ENCODE measurements around the gene FRMD4B.

Gene FRMD4B

GRCh38 chr3:69322158-69322509 lies 63.8 kb downstream of the FRMD4B start:
- no peak for DNase-seq (ENCODE audit: low read depth)

GRCh38 chr3:69321301-69322157 lies 64.4 kb downstream of the FRMD4B start:
- DNase-seq (ENCODE audit: low read depth), result no peak

GRCh38 chr3:69320871-69321271 lies 65.0 kb downstream of the FRMD4B start:
- DNase-seq (ENCODE audit: low read depth), result no peak

- DNase-seq (ENCODE audit: low read depth), result no peak
These were observed 66.2 kb downstream of the FRMD4B start for GRCh38 chr3:69319652-69320051.

DNA sequence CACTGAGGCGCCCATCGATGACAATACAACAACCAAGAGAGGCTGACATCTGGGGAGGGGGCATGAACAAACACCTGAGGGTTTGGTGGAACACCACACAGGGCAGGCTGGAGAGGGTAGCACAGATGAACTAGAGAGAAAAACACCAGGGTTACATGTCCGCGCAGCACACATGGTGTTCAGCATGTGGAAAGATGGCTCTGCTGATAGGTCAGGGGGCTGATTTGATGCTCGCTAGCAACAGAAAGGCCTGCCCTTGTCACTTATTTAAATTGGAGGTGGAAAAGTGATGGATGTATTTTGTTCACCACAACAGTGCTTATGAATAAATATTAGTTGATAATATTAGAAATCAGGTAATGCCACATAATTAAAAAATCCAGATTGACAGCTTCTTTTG lies 67.5 kb downstream of the FRMD4B start:
- DNase-seq (ENCODE audit: low read depth), result no peak

DNA sequence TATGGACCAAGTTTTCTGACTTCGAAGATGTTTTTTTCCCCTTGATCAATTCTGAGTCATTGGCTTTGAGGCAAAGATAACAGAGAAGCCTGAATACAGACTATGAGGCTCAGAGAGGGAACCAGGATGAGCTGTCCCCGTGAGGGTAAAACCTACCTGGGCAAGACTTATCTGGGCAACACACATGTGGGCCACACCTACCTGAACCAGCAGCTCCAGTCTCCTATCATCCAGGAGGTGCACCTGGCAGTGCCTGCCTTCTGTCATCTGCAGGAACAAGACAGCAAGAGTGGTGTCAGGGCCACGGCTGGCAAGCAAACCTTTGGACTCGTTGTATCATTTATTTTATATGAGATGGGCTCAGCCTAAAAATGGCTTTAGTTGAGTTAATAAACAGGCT lies 72.6 kb downstream of the FRMD4B start:
- DNase-seq (ENCODE audit: low read depth), result no peak

GRCh38 chr3:69309814-69310213 lies 76.1 kb downstream of the FRMD4B start:
- DNase-seq (ENCODE audit: low read depth), result peak; percentile 59

DNA sequence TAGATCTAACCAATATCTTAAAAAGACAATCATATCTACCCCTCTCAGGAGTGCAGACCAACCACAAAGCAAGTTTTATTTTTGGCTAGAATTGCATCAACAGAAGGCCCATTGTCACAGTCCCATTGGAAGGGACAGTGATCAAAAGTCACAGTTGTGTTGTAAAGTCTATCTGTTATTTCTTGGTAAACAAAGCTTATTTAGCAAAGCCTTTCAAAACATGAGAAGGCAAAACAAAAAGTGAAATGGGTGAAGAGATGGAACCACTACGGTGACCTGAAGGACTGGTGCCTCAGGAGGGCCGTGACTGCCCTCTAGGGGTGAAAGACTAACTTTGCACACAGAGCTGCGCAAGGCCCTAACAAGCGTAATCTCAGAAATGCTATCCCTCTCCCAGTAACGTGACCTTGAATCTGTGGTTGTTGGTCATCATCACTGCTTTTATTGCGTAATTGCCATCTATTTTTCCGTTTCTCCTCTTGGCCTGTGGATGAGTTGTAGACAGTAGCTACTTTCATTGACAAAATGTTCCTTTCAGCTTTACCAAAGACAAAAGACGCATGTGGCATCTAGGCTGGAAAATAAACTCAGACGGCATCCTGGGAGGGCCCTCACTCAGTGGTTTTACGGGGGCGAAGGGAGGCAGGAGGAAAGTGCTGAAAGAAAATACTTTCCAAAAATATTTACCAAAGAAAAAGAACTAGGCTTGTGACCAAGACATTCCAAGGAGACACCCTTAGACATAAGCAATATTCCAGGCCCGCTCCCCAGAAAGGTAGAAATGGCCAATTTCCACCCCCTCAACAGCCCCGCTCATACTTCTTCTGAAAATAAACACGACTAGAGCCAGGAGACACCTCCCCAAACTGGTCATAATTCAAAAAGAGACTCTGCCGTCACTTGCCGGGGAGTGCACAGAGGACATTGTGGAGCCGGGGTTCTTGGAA lies 79.4 kb downstream of the FRMD4B start:
- peak; percentile 94 for DNase-seq (ENCODE audit: low read depth)

- DNase-seq (ENCODE audit: low read depth), result peak; percentile 22
These were observed 80.9 kb downstream of the FRMD4B start for GRCh38 chr3:69305011-69305410.

- no peak for DNase-seq (ENCODE audit: low read depth)
These were observed 81.5 kb downstream of the FRMD4B start for GRCh38 chr3:69304396-69304795.

DNA sequence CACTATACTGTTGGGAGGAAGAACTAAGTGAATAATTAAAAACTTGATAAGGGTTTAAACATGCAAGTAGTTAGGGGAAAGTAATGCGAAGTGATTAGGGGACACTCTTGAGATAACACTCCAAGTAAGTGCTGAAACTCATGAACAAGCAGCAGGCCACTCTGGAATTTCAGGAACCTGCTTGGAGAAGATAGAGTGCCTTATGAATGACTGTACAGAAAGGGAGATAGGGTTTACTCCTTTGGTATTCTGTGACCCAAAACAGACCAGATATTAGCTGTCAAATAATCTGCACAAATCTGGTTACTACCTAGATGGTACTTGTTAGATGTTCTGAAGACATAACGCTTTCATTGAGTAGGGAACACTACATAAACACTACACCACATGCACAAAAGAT lies 85.6 kb downstream of the FRMD4B start:
- peak; percentile 16 for DNase-seq (ENCODE audit: low read depth)

DNA sequence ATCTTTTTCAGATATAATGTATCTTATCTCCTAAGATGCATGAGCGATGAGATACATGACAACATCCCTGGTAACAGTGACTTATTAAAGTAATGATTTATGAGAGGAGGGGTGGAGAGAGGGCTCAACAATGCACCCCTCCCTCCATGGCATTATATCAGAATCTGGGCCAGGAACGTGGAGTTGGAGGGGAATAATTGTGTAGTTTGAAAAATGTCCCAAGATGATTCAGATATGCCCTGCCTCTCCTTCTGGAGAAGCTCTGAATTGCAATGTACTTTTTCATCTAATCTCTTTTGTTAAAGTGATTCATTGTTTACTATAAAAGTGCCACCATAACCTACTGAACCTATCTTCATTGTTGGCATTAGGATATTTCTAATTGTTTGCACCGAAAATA lies 86.5 kb downstream of the FRMD4B start:
- no peak for DNase-seq (ENCODE audit: low read depth)

DNA sequence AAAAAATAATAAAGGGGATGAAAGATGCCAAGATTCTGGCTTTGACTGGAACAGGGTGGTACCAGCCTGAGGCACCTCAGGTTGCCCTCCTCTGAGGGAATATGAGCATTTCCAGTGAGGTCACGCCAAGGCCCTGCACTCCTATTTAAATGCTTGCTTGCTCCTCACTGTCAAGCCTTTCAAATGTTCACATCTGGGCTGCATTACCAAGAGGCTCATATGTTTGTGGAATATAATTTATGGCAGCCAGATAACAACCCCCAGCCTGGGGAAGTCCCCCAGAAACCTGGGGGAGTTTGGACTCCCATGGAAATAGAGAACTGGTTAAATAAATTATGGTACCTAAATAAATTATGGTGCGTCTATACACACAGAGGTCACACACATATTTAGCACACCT lies 88.4 kb downstream of the FRMD4B start:
- DNase-seq (ENCODE audit: low read depth), result no peak

- DNase-seq (ENCODE audit: low read depth), result no peak
These were observed 88.9 kb downstream of the FRMD4B start for GRCh38 chr3:69296995-69297394.

GRCh38 chr3:69294014-69294766 lies 91.7 kb downstream of the FRMD4B start:
- no peak for DNase-seq (ENCODE audit: low read depth)

- no peak for DNase-seq (ENCODE audit: low read depth)
These were observed 92.8 kb downstream of the FRMD4B start for GRCh38 chr3:69292959-69293574.

DNA sequence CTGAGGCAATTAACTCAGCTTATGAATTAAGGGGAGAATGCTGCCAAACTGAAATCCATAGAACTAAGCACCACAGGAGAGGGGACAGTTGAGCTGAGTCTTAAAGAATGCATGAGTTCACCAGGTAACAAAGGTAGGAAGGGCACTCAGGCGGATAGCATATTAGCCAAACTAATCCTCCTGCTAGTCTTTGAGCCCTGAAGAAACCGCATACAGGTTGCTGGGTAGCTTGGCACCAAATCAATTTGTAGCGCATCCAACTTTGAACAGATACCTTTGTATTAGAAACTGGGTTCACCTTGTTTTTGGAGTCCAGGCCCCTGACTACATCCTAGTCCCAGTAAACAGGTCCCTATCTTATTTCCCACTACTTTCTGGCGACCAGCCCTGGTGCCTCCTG lies 93.7 kb downstream of the FRMD4B start:
- DNase-seq (ENCODE audit: low read depth), result no peak

- DNase-seq (ENCODE audit: low read depth), result no peak
These were observed 95.5 kb downstream of the FRMD4B start for GRCh38 chr3:69290430-69290829.

- DNase-seq (ENCODE audit: low read depth), result no peak
These were observed 95.9 kb downstream of the FRMD4B start for GRCh38 chr3:69290006-69290405.

- no peak for DNase-seq (ENCODE audit: low read depth)
These were observed 97.6 kb downstream of the FRMD4B start for GRCh38 chr3:69288161-69288895.

DNA sequence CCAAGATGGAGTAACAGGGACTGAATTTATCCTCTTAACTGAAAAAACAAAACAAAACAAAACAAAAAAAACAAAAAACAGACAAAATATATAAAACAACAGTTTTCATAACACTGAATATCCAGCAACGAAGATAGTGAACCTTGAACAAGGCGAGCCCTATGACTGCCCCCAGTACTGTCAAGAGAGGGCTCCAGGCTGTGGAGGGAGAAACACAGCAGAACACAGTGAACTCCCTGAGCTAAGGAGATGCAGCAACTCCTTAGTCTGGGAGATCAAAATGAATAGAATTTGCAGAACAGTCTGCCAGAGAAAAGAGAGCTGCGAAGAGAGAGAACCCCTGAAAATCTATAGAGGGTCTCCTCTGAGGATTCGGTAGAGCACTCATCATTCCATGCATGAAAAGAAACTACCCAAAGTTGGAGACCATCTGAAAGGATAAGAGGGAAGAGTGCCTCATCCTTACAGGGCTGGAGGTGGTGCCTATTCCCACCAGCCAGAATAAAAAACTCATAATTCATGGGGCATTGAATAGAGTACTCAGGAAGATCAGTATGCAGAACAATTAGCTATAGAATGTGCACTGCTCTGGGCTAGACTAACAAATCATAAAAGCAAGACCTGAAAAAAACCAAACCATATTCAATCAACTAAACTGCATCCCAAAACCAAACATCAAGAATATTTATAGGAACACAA lies 101.8 kb downstream of the FRMD4B start:
- no peak for DNase-seq (ENCODE audit: low read depth)
